SIG-M5 treated with dmso at 0.1 percent for 504 hours (cell line): ENCODE data around the gene VIPR2.
A peak's percentile ranks its signal among the peaks of the same experiment; 100 is the strongest.

Experiments used
- DNase-seq: peaks from one replicate; lab custom pipeline; 2025; ENCODE audit not compliant: unreplicated experiment; lab: John Stamatoyannopoulos, UW

The VIPR2 gene

DNA sequence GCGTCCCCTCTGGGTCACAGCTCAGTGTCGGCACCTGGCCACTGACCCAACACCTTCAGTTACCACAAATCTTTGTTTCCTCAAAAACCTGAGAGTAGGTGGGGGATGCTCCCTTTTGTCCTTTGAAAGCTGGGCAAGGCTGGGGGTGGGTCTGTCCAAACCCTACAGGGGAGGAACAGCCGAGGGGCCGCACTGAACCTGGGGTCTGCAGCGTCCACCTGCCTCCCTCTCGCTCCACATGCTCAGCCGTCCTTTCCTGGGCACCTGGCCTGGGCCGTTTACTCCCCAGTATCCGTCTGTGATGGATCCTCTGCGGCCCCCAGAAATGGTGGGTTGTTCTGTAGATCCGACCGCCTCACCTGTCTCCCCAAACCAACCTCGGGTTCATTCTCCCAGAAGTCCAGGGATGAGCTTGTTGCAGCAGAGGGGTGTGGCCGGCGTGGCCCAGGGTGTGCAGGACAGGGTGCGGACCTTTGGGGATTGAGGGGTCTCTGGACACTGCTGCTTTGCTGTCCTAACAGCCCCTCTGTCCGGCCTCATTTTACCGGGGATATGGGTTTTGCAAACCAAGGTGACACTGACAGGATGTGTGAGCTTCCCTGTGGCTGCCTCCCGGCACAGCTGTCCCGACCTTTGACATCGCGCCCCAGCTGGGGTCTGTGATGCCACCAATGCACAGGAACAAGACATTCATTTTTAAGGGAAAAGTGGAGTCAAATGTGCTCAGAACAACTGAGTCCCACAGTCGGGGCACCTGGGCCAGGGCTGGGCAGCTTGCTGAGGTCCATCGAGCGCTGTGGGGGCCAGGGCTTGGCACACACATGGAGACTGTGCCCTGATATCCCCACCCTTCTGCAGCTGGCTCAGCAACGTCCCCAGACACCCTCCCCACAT, 115.9 kb downstream of the VIPR2 start:
- DNase-seq = no peak

DNA sequence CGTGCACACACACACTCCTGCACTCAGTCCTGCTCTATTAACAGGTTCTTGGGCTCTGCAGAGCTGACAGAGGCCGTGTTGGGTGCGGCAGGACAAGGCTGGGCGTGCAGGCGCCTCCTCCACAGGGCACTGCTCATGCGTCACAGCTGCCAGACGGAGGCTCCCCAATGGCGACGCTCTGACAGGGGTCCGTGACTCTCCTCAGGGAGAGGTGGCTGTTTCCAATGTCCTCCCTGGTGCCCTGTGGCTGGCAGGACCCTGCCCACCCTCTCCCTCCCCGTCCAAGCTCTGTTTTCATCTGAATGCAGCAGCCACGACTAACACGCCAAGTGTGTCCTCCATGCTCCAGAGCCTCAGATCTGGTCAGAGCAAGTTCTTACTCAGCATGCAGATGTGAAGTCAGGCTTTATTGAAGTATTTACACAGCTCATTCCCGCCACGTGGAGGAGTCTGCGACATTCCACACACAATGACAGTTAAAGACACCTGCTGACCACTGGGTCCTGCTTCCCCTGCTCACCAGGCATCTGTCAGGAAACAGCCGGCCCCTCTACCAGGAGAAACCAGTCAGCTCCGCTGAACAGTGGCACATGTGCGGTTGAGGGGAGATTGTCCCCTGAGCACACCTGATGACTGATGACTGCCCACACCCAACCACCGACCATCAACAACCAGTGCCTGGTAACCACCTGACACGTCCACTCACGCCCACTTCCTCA, 116.7 kb downstream of the VIPR2 start:
- DNase-seq = no peak

DNA sequence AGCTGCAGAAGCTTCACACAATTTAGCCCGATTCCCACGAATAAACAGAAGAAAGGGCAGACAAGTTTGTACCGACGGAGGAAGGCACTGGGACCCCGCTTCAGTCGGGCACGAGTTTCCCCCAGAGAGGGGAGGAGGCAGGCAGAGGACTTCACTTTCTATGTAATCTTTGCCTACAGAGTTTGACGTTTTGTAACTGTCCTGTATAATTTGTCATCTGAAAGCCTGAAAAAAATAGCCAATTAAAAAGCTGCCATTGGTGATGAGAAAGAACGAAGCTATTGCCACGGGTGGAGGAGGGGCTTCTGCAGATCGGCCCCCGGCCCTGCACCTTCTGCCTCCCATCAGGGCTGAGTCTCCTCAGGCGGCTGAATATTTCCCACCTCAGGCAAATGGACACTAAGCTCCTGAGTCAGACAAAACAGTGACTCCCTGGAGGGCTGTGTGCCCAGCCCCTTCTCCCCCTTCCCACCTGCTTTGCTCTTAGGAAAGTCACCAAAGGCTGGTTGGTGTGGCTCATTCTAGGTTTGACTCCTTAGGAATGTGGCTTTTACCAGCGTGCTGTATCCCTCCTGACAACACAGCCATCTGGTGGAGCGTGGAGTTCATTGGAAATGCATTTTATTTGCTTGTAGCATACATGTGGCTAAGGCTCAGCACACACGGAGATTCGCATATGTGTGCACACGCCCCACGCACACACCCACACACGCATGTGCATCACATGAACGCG, 117.4 kb downstream of the VIPR2 start:
- DNase-seq = no peak

DNA sequence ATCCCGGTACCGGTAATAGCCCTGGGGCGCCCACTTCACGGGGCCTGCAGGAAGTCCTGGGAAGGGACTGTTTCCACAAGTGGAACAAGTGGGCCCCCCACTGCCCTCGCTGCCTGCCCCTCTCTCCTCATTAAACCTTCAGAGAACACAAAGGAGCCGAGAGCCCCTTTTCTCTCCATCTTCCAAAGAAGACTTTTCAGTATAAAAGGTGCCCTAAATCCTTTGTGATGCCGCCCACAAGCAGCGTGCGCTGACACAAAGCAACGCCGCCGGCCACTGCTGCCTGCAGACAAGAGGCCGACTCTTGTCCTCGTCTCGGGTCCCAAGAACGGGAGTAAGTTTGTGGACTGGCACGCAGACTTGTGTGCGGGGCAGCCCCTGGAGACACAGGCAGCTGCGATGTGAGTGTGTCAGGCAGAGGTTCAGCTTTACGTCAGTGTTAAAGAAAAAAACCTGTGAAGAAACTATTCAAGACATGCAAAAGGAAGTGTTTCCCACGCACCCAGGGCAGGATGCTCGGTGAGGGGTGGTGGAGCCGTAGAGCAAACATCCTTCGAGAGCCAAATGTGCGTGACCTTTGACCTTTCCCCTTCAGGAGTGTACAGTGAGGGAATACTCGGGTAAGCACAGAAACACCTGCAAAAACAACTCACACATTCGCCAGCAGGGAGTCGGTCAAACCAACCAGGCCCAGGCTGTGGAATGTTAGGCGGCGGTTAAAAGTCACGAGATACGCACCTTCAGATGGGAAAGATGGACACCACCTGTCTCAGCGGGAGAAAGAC, 118.2 kb downstream of the VIPR2 start:
- no peak for DNase-seq

DNA sequence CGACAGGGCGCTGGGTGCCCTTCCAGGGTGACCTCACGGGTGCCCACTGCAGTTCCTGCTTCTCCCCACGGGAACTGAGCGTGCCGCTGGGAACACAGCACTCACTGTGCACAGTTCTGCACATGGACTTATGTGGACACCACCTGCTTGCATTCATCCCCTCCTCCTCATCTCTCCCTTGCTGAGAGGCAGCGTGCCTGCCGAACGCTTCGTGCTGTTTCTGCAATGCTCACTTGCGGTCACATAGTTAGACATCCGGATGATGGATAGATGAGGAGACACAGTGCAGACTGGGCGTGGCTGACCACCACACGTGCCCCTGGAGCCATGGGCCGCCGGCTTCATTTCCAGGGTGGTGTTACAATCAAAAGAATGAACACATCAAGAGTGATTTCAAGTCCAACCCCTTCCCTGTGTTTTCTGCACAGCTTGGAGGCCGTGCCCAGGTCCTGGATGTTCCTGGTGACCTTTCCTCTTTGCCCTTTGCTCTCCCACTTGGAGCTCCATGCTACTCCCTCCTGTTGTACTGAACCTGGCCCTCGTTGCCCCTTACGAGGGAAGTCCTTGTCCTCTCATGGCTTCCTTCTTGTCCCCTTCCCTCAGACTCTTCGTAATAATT, 119.4 kb downstream of the VIPR2 start:
- no peak for DNase-seq

DNA sequence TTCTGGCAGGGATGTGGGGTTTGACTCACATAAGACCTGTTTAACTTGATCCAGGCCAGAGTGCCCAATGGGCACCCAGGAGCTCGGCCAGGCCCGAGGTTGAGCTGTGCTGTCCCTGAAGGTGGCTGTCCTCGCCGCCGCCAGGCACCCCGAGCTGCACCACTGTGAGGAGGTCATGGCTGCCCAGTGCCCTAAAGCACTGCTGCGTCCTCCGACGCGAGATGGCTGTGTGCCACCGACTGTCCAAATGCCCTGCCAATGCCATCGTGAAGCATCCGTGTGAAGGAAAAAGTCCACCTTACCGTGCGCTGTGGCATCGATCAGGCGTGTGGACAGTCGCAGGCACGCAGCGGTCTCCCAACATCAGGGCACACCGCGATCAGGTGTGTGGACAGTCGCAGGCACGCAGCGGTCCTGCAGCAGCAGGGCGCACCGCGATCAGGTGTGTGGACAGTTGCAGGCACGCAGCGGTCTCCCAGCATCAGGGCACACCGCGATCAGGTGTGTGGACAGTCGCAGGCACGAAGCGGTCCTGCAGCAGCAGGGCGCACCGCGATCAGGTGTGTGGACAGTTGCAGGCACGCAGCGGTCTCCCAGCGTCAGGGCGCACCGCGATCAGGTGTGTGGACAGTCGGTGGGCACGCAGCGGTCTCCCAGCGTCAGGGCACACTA, 120.3 kb downstream of the VIPR2 start:
- DNase-seq = no peak

DNA sequence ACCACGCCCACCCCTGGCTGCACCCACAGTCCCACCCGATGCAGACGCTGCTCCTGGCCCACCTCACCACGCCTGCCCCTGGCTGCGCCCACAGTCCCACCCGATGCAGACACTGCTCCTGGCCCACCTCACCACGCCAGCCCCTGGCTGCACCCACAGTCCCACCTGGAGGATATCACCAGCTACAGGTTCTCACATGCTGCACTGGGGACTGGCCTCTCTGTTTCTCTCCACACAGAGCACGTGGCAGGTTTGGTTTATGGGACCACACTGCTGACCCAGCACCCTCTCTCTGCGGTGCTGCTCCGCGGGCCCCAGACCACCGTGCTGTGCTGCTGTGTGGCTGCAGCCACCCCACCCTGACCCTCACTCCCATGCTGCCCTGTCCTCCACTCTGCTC, 120.9 kb downstream of the VIPR2 start:
- DNase-seq = no peak

DNA sequence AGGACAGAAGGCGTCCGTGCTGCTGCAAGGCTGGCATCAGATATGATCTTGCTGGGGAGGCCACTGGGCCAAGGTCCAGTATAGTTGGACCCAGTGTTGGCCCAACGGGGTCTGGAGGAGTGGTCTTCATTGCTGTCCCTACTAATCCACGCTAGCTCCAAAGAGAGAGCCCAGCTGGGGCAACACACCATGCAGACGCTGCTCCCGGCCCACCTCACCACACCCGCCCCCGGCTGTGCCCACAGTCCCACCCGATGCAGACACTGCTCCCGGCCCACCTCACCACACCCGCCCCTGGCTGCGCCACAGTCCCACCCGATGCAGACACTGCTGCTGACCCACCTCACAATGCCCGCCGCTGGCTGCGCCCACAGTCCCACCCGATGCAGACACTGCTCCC, 121.5 kb downstream of the VIPR2 start:
- DNase-seq = no peak

DNA sequence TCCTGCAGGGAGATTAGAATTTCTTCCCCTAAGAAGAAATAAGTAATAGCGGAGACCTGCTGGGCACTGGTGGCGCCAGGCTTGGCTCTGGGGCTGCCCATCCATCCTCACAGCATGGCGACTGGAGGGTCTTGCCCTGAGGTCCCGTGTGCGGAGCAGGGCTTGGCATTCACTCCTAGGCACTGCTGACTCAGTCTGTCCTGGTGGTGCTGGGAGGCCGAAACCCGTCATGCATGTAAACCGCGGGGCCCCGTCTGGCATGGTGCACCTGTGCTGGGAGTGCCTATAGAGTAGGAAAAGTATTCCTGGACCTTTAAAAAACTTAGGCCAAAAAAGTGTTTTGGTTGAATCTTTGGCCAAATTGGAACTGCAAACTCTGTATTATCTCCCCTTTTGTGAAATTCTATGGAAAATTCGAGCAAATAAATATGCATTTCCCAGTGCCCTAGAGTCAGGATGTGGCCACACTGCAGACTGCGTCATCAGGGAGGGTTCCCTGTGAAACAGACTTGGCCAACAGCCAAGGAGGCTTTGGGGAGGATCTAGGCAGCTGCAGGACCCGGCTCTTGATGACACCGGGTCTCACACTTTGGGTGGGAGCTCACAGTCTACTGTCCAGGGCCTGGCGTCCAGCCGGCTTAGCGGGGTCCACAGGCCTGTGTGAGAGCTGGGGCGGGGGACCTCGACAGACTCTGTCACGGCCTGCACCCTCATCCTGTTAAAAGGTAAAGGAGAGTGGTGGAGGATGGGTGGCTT, 122.3 kb downstream of the VIPR2 start:
- no peak for DNase-seq

DNA sequence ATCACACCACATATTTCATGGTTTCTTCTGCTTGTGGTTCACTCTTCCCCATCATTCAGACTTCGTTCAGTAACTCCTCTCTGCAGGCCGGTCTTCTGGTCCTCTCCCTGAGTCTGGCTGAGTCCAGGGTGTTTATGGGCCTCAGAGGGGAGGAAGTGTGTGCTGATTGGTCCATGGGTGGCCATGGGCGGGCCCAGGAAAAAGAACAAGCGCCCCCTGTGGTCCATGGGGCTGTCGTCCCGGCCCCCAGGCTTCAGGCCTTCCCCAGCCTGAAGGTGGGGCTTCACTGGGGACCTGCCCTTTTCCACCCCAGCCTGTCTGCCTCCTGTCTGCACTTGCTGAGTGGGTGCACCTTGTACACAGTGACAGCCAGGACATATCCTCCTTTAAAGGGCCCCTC, 123.7 kb downstream of the VIPR2 start:
- no peak for DNase-seq

DNA sequence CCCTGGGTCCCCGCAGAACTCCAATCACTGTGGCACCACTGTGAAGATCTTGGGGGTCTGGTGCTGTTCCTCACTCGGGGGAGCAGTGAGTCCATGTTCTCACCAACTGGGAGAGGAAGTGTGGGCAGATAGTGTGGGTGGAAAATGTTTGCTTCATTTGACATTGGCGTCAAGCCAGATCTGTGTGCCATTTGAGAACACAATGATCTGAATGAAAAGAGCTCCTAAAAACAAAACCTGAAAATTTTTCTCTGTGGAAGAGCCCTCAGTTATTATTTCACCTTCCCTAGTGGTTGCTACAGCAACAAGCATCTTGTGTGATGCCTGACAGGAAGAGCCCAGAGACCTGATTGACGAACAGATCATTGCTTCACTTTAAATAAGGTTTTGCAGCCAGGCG, 125.6 kb downstream of the VIPR2 start:
- DNase-seq = no peak

DNA sequence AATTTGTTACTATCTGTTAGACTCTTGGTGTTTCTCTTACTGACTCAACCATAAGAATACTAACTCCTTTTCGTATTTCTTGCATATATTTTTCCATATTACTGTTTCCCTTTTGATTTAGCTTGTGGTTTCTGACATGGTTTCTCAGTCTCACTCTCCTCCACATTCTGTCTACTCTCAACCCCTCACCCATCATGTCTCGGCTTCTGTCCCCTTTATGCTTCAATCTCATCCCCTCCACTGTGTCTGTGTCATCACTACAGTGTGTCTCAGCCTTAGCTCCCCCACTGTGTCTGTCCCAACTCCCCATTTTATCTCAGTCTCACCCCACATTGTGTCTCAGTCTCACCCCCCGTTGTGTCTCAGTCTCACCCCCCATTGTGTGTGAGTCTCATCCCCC, 126.9 kb downstream of the VIPR2 start:
- no peak for DNase-seq

DNA sequence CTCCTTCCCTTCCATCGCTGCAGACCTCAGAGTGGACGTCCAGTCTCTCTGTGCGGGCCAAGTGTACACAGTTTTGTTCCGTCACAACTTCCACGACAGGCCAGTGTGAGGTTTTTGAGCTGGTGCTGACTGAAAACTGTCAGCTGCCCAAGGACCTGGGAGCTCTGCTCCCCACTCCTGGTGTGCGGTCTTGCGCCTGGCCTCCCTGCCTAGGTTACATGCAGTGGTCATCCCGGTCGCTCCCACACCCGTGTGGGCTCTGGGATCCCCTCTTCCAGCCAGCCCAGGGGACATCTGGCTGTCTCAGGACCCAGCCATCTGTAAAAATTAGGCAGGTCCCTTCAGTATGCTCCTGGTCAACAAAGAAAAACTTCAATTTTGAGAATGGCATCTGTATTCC, 127.5 kb downstream of the VIPR2 start:
- DNase-seq = no peak

DNA sequence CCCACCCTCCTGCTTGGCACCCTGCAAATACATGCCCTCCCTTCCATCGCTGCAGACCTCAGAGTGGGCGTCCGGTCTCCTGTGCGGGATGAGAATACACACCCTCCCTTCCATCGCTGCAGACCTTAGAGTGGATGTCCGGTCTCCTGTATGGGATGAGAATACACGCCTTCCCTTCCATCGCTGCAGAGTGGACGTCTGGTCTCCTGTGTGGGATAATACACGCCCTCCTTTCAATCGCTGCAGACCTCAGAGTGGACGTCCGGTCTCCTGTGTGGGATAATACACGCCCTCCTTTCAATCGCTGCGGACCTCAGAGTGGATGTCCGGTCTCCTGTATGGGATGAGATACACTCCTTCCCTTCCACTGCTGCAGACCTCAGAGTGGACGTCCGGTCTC, 128.1 kb downstream of the VIPR2 start:
- DNase-seq = no peak

DNA sequence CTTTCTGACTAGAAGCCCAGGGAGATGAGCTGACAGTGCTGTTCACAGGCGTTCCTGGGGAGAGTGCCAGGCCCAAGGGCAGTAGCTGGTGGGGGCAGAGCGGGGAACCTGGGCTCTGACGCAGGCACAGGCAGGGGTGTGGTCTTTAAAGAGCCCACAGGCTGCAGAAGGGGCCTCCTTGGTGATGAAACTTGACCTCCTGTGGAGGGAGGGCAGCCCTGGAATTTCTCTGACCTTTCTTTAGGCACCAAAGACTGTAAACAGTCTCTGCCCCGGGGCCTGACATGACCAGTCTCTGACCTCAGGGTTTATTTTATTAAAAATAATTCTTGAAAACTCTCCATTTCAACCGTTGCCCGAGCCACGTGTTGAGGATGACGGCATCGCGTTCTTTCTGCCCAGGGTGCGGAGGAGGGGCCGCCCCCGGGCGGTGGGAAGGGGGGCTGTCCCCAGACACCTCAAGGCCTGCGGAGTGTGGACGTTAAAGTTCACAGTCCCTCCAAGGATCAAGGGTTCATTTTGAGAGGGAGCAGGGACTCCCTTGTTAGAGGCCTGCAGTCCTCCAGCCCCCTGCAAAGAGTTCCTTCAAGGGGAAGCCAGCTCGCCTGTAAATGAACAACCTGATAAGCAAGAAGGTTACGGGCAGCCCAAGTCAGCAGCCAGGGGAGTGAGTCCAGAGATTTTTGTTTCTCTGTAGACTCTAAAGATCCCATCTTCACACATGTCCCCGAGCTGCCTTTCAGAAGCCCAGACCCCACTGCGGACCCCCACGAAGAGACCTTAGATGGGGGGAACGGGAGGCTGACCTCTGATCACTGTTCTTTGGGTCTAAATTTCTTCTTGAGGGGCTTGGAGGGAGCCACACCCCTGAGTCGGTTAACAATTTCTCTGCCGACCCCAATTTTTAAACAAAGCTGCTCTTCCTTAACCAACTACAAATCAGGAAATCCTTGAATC, 128.9 kb downstream of the VIPR2 start:
- peak; percentile 54 for DNase-seq

DNA sequence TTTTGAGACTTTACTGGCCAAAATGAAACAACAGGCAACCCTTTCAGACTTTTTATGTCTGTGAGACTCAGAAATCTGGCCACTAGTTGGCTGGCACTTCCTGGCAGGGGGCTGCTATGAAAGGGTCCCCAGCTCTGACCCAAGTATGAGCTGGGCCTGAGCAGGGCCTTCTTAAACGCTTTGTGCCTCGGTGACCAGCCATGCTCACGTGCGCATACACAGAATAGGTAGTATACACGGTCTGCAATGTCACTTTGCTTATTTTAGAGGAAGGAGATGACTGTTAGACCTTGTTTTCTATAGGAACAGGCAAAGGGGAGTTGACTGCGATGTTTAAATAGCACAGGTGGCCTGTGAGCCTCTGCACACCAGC, 129.6 kb downstream of the VIPR2 start:
- DNase-seq = no peak

DNA sequence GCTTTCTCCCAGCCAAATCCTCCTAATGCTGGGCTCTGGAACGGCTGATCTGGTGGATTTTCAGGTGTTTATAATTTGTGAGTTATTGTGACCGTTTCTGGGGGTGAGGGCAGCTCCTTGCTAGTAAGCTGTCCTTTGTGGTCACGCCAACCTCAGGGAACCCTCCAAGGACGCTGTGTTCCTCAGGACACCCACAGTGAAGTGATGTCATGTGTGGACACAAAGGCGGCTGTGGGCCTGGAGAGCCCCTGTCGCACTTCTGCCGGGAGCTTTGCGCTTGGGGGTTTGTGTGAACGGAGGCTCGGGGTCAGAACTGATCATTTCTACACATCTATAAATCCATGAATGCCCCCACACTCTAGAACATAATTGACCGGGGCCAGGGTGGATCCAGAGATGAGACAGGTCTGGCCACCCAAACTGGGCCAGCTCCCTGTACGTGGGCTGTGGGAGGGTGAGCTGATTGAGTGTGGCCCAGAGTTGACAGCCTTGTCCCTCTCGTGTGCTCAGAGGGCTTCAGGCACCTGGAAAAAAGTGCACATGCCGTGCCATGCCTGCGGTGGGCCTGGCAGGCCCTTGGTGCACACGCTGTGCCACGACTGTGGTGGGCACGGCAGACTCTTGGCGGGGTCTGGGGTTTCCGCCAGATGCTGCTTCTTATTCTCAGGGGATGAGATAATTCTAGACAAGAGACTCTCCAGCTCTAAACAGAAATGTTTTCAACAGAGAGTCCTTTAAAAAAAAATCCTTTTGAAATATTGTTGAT, 130.2 kb downstream of the VIPR2 start:
- no peak for DNase-seq
